ENCODE data around the gene ILDR1.
"Not testable (repeated sequence)": the region's sequence is repeated elsewhere in the genome, so short reads cannot be mapped to it uniquely, and the experiment has no call there.

Gene ILDR1

GRCh38 chr3:122057671-122058070 lies 35.6 kb upstream of the ILDR1 start:
- Histone ChIP-seq H3K4me1 (ENCODE audit: low read length) (peaks cover 35% of the 10 kb centered on the region), H3K27ac (ENCODE audit: low read length) (no peak overlapping the region), H3K9ac (ENCODE audit: low read length) (no peak overlapping the region), H4K20me1 (ENCODE audit: insufficient read depth, low read length) (no peaks in the 10 kb centered on the region), H3K36me3 (replicated peaks; ENCODE audit: low read depth, low read length) (peaks cover 7% of the 10 kb centered on the region), H2AFZ (ENCODE audit: low read depth, low read length) (no peak overlapping the region), H3K4me3 (ENCODE audit: low read length) (no peak overlapping the region), H3K9me3 (ENCODE audit: insufficient read depth, low read length) (no peaks in the 10 kb centered on the region), H3K4me2 (ENCODE audit: low read length) (no peak overlapping the region), H3K27me3 (ENCODE audit: low read depth, low read length) (no peaks in the 10 kb centered on the region), H3K79me2 (ENCODE audit: low read length) (no peaks in the 10 kb centered on the region)
- TF ChIP-seq EZH2phosphoT487 (IDR thresholded peaks at IDR 0.05; ENCODE audit: low read depth) (no peak), CTCF (IDR thresholded peaks at IDR 0.05; ENCODE audit: low read depth, low read length) (no peak)

GRCh38 chr3:122055215-122055614 lies 33.2 kb upstream of the ILDR1 start, which contains the start of gene CD86:
TSS of gene CD86 (plus strand) at chr3:122055362. CDS start at chr3:122055490, 128 bp downstream.
- H3K79me2 ChIP-seq (ENCODE audit: low read length), result no peaks in the 10 kb centered on the region
- H2AFZ ChIP-seq (ENCODE audit: low read depth, low read length), result no peak within 1 kb of the TSS
- TF ChIP-seq EZH2phosphoT487 (IDR thresholded peaks at IDR 0.05; ENCODE audit: low read depth) (no peak), CTCF (IDR thresholded peaks at IDR 0.05; ENCODE audit: low read depth, low read length) (no peak)
- peak within 1 kb of the TSS; percentile 50 for H3K9ac ChIP-seq (ENCODE audit: low read length)
- H3K27ac ChIP-seq (ENCODE audit: low read length), result peak within 1 kb of the TSS; percentile 74
- no peaks in the 10 kb centered on the region for H3K27me3 ChIP-seq (ENCODE audit: low read depth, low read length)
- peak within 1 kb of the TSS; percentile 60 for H3K4me3 ChIP-seq (ENCODE audit: low read length)
- peaks cover 37% of the 10 kb centered on the region for H3K4me1 ChIP-seq (ENCODE audit: low read length)
- H3K4me2 ChIP-seq (ENCODE audit: low read length), result peak within 1 kb of the TSS; percentile 77
- no peaks in the 10 kb centered on the region for H3K9me3 ChIP-seq (ENCODE audit: insufficient read depth, low read length)
- peaks cover 7% of the 10 kb centered on the region for H3K36me3 ChIP-seq (replicated peaks; ENCODE audit: low read depth, low read length)
- no peaks in the 10 kb centered on the region for H4K20me1 ChIP-seq (ENCODE audit: insufficient read depth, low read length)

- H3K4me1 ChIP-seq (ENCODE audit: low read length), result peaks cover 33% of the 10 kb centered on the region
- no peak for TF ChIP-seq CTCF (IDR thresholded peaks at IDR 0.05; ENCODE audit: low read depth, low read length)
- TF ChIP-seq EZH2phosphoT487 (IDR thresholded peaks at IDR 0.05; ENCODE audit: low read depth), result no peak
- H3K9me3 ChIP-seq (ENCODE audit: insufficient read depth, low read length), result no peaks in the 10 kb centered on the region
- H3K4me2 ChIP-seq (ENCODE audit: low read length), result peak overlapping the region; percentile 33
- H3K27ac ChIP-seq (ENCODE audit: low read length), result 0 out of 2 replicates have a peak overlapping the region, but pooled peaks have one; percentile 6
- peaks cover 5% of the 10 kb centered on the region for H3K36me3 ChIP-seq (replicated peaks; ENCODE audit: low read depth, low read length)
- H3K27me3 ChIP-seq (ENCODE audit: low read depth, low read length), result no peaks in the 10 kb centered on the region
- H2AFZ ChIP-seq (ENCODE audit: low read depth, low read length), result no peak overlapping the region; the same call in 1 of the 2 replicates
- H3K9ac ChIP-seq (ENCODE audit: low read length), result no peak overlapping the region
- H4K20me1 ChIP-seq (ENCODE audit: insufficient read depth, low read length), result no peaks in the 10 kb centered on the region
- H3K79me2 ChIP-seq (ENCODE audit: low read length), result no peaks in the 10 kb centered on the region
- H3K4me3 ChIP-seq (ENCODE audit: low read length), result no peak overlapping the region
Measured at GRCh38 chr3:122052968-122053367, 30.9 kb upstream of the ILDR1 start.

GRCh38 chr3:122047773-122048172 lies 25.7 kb upstream of the ILDR1 start:
- H3K27ac ChIP-seq (ENCODE audit: low read length); H3K79me2 ChIP-seq (ENCODE audit: low read length); H3K9me3 ChIP-seq (ENCODE audit: insufficient read depth, low read length); H3K27me3 ChIP-seq (ENCODE audit: low read depth, low read length); H3K36me3 ChIP-seq (replicated peaks; ENCODE audit: low read depth, low read length); H4K20me1 ChIP-seq (ENCODE audit: insufficient read depth, low read length); H3K9ac ChIP-seq (ENCODE audit: low read length); H2AFZ ChIP-seq (ENCODE audit: low read depth, low read length); H3K4me1 ChIP-seq (ENCODE audit: low read length); H3K4me3 ChIP-seq (ENCODE audit: low read length); H3K4me2 ChIP-seq (ENCODE audit: low read length): not testable (repeated sequence)

GRCh38 chr3:122047296-122047695 lies 25.2 kb upstream of the ILDR1 start:
- not testable (repeated sequence) for H3K4me2 ChIP-seq (ENCODE audit: low read length); H3K36me3 ChIP-seq (replicated peaks; ENCODE audit: low read depth, low read length); H2AFZ ChIP-seq (ENCODE audit: low read depth, low read length); H3K4me1 ChIP-seq (ENCODE audit: low read length); H3K27ac ChIP-seq (ENCODE audit: low read length); H3K9ac ChIP-seq (ENCODE audit: low read length); H3K4me3 ChIP-seq (ENCODE audit: low read length); H3K27me3 ChIP-seq (ENCODE audit: low read depth, low read length); H4K20me1 ChIP-seq (ENCODE audit: insufficient read depth, low read length); H3K9me3 ChIP-seq (ENCODE audit: insufficient read depth, low read length); H3K79me2 ChIP-seq (ENCODE audit: low read length)

All from OCI-LY3 (cell line).